Fibroblast of skin of right biceps (primary cell): ENCODE data around the gene ATF6B.
"Not testable (repeated sequence)": the region's sequence is repeated elsewhere in the genome, so short reads cannot be mapped to it uniquely, and the experiment has no call there.

Experiments
- DNase-seq: peaks from one replicate; pipeline ENCODE4 v3.0.0-alpha.2; 2013

ATF6B gene

GRCh38 chr6:32153564-32154513 is 25.8 kb upstream of the ATF6B start, which contains the start of gene PPT2:
Gene PPT2, plus strand, starts transcription at chr6:32154141. Its CDS starts 454 bp downstream, at chr6:32154595.
- peak; percentile 96 for DNase-seq

- DNase-seq: peak; percentile 54
Measured at GRCh38 chr6:32152769-32153563, 24.9 kb upstream of the ATF6B start.

- DNase-seq: peak; percentile 26
Measured at GRCh38 chr6:32151863-32152768, 24.1 kb upstream of the ATF6B start, which contains the start of gene PRRT1. Gene PRRT1, minus strand, starts transcription at chr6:32151939. Its CDS starts 112 bp downstream, at chr6:32151827.

GRCh38 chr6:32151181-32151862 is 23.3 kb upstream of the ATF6B start:
- DNase-seq: no peak

- no peak for DNase-seq
Measured at GRCh38 chr6:32149932-32150870, 22.2 kb upstream of the ATF6B start.

- DNase-seq: no peak
Measured at GRCh38 chr6:32149092-32149755, 21.2 kb upstream of the ATF6B start.

GRCh38 chr6:32148289-32149091 is 20.4 kb upstream of the ATF6B start:
- peak; percentile 40 for DNase-seq

- no peak for DNase-seq
Measured at GRCh38 chr6:32147401-32148132, 19.5 kb upstream of the ATF6B start.

- no peak for DNase-seq
Measured at GRCh38 chr6:32146687-32147086, 18.6 kb upstream of the ATF6B start.

GRCh38 chr6:32146287-32146686 is 18.2 kb upstream of the ATF6B start:
- no peak for DNase-seq

GRCh38 chr6:32144238-32144637 is 16.2 kb upstream of the ATF6B start:
- DNase-seq: not testable (repeated sequence)

- DNase-seq: no peak
Measured at GRCh38 chr6:32140420-32141046, 12.5 kb upstream of the ATF6B start.

- DNase-seq: no peak
Measured at GRCh38 chr6:32139590-32139989, 11.5 kb upstream of the ATF6B start.

GRCh38 chr6:32137454-32137853 is 9.4 kb upstream of the ATF6B start:
- DNase-seq: no peak

GRCh38 chr6:32133786-32134185 is 5.7 kb upstream of the ATF6B start:
- DNase-seq: peak; percentile 80

GRCh38 chr6:32132110-32132509 is 4.1 kb upstream of the ATF6B start:
- DNase-seq: no peak

- DNase-seq: no peak
Measured at GRCh38 chr6:32131439-32131948, 3.4 kb upstream of the ATF6B start.
